D721Med (cell line): ENCODE results near the gene TYSND1.

Experiments
- DNase-seq: peaks from one replicate; pipeline ENCODE4 v3.0.0; 2011; ENCODE audit warnings: low spot score; ENCODE audit not compliant: insufficient read length
- FAIRE-seq: peaks from 2 replicates; lab custom pipeline; 2011; peaks lifted over from hg19 to GRCh38; lab: Jason Lieb, UNC
- TF ChIP-seq, protein P1 (sequence below): IDR thresholded peaks from 2 replicates; pipeline ENCODE4 v1.5.1; 2012; ENCODE audit warnings: mild to moderate bottlenecking, control low read depth; ENCODE audit not compliant: insufficient read depth; ENCODE audit errors: missing control alignments

TYSND1 gene

GRCh38 chr10:70176441-70176840, 29.9 kb upstream of the TYSND1 start:
- TF ChIP-seq, protein P1, sequence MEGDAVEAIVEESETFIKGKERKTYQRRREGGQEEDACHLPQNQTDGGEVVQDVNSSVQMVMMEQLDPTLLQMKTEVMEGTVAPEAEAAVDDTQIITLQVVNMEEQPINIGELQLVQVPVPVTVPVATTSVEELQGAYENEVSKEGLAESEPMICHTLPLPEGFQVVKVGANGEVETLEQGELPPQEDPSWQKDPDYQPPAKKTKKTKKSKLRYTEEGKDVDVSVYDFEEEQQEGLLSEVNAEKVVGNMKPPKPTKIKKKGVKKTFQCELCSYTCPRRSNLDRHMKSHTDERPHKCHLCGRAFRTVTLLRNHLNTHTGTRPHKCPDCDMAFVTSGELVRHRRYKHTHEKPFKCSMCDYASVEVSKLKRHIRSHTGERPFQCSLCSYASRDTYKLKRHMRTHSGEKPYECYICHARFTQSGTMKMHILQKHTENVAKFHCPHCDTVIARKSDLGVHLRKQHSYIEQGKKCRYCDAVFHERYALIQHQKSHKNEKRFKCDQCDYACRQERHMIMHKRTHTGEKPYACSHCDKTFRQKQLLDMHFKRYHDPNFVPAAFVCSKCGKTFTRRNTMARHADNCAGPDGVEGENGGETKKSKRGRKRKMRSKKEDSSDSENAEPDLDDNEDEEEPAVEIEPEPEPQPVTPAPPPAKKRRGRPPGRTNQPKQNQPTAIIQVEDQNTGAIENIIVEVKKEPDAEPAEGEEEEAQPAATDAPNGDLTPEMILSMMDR = no peak
- no peak for DNase-seq
- FAIRE-seq = no peak

GRCh38 chr10:70175516-70175915, 29.0 kb upstream of the TYSND1 start:
- TF ChIP-seq, protein P1 = no peak
- DNase-seq (no peak), FAIRE-seq (no peak)

DNA sequence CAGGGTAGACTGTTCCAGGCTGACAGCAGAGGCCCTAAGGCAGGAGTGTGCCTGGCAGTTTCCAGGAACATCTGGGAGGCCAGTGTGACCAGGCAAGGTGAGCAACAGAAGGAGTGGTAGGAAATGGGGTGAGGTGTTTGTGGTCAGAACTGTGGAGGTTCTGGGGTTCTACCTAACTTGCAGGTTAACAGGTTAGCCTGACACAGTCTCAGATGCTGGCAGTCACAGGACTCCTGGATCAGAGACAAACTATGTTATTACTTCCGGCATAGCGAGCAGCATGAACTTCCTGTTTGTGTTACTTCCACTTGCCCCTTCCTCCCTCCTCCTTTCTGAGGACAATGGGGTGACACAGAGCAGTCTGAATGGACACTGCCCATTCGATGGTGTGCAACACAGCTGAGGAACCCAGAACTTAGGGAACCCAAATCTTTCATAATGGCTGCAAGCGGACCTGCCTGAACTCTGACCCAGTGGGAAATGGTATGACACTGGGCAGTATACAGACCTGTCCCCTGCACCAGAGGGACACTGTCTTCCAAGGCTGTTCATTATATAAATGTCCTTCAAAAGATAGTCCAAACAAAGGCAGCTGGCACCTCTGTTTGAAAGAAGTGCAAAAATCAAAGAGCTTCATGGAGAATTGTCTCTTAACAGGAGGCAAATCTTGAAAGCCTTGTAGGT, 27.7 kb upstream of the TYSND1 start:
- FAIRE-seq (no peak), DNase-seq (no peak)
- TF ChIP-seq, protein P1 = no peak

DNA sequence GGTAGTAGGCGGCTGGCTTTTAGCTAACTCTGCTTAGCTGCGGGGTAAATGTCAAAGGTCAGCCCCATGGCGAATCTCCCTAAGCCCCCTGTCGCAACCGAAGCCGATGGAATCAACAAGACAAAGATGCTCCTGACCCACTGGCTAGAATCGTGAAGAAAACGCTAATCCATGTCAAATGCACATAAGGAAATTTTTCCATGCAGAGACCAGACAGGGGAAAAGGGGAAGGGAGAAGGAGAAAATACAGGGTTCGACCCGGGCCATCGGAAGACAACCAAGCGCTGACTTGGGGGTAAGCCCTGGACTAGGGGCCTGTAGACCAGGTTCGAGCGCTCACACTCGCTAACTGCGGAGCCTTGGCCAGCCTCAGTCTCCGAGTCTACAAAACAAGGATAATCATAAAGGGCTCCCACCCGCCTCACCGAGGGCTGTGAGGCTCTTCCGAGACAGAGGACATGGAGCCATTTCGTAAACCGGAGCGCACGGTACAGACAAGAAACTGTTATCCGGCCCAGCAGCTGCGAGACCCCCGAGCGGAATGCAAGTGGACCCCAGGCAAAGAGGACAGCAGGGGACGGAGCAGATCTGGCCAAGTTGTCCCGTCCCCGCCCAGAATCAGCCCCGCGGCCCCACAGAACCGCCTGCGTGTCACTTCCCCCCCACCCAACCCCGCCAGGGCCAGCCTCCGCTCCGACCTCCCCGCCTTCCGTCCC, 23.3 kb upstream of the TYSND1 start:
- DNase-seq (no peak), FAIRE-seq (no peak)
- TF ChIP-seq, protein P1 = no peak

GRCh38 chr10:70169011-70169410, 22.5 kb upstream of the TYSND1 start:
- no peak for FAIRE-seq
- DNase-seq = no peak
- TF ChIP-seq, protein P1 = no peak

DNA sequence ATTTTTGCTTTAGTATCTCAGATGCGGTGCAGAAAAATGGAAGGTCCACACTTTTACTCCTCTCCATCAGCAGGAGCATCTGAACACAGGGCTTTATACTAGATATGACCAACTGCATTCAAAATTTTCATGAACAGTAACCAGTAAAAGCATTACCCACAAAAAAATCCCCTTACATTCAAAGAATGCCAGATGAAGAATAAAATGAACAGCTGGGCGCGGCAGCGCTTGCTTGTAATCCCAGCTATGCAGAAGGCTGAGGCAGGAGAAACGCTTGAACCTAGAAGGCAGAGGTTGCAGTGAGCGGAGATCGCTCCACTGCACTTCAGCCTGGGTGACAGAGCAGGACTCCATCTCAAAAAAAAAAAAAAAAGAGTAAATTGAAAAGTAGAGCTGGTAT, 20.7 kb upstream of the TYSND1 start:
- DNase-seq (no peak), FAIRE-seq (no peak)

More for the DNA sequence above, 20.7 kb upstream of the TYSND1 start:
- TF ChIP-seq, protein P1 = no peak
